ENCODE measurements around the gene HTR2B.
A peak's percentile ranks its signal among the peaks of the same experiment; 100 is the strongest.

Gene HTR2B

DNA sequence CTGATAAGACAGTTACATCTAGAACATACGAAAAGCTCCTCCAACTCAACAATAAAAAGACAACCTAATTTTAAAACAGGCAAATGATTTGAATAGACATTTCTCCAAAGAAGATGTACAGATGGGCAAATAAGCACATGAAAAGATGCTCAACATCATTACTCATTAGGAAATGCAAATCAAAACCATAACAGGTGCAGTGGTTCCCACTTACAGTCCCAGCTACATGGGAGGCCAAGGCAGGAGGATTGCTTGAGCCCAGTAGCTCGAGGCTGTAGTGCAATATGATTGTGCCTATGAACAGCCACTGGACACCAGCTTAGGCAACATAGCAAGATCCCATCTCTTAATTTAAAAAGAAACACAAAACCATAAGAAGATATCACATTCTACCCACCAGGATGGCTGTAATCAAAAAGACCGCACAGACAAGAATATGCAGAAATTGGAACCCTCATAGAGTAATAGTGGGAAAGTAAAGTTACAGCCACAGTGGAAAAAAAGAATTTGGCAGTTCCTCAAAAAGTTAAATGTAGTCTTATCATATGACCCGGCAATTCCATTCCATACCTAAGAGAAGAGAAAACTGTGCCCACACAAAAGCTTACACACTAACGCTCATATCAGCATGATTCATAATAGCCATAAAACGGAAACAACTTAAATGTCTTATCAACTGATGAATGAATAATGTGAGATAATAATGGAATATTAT is 43.1 kb upstream of the HTR2B start:
- no peak overlapping the region for H3K4me3 ChIP-seq (ENCODE audit: low read length)
- DNase-seq (ENCODE audit: low read depth), result no peak
- TF ChIP-seq, protein P1, sequence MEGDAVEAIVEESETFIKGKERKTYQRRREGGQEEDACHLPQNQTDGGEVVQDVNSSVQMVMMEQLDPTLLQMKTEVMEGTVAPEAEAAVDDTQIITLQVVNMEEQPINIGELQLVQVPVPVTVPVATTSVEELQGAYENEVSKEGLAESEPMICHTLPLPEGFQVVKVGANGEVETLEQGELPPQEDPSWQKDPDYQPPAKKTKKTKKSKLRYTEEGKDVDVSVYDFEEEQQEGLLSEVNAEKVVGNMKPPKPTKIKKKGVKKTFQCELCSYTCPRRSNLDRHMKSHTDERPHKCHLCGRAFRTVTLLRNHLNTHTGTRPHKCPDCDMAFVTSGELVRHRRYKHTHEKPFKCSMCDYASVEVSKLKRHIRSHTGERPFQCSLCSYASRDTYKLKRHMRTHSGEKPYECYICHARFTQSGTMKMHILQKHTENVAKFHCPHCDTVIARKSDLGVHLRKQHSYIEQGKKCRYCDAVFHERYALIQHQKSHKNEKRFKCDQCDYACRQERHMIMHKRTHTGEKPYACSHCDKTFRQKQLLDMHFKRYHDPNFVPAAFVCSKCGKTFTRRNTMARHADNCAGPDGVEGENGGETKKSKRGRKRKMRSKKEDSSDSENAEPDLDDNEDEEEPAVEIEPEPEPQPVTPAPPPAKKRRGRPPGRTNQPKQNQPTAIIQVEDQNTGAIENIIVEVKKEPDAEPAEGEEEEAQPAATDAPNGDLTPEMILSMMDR (conservative IDR thresholded peaks at IDR 0.05; ENCODE audit: low read depth, low read length), result no peak

GRCh38 chr2:231163414-231164095 is 38.7 kb upstream of the HTR2B start:
- DNase-seq (ENCODE audit: low read depth), result no peak
- H3K4me3 ChIP-seq (ENCODE audit: low read length), result no peak overlapping the region
- TF ChIP-seq, protein P1 (conservative IDR thresholded peaks at IDR 0.05; ENCODE audit: low read depth, low read length), result no peak

- H3K4me3 ChIP-seq (ENCODE audit: low read length), result no peak overlapping the region
- no peak for DNase-seq (ENCODE audit: low read depth)
- TF ChIP-seq, protein P1 (conservative IDR thresholded peaks at IDR 0.05; ENCODE audit: low read depth, low read length), result no peak
Measured at GRCh38 chr2:231163011-231163410, 38.2 kb upstream of the HTR2B start.

DNA sequence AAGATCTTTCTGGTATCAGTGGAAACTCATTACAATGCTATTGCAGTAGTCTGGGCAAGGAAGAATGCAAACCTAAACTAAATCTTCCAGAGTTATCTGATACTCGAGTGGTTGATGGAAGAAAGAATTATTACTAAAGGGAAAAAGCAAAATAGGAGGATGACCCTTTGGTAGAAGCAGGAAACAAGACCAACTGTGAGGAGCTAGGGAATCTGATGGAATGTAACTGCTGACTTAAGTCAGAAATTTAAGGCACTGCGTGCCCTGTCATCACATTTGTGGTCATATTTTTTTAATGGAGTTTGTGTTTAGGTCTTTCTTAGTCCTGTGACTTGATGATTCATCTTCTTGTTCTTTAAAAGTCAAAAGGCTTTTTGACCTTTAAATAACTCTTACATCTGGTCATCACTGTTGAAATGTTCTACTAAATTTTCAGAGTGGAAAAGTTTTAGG is 37.1 kb upstream of the HTR2B start:
- TF ChIP-seq, protein P1 (conservative IDR thresholded peaks at IDR 0.05; ENCODE audit: low read depth, low read length), result no peak
- DNase-seq (ENCODE audit: low read depth), result peak; percentile 89
- H3K4me3 ChIP-seq (ENCODE audit: low read length), result no peak overlapping the region

DNA sequence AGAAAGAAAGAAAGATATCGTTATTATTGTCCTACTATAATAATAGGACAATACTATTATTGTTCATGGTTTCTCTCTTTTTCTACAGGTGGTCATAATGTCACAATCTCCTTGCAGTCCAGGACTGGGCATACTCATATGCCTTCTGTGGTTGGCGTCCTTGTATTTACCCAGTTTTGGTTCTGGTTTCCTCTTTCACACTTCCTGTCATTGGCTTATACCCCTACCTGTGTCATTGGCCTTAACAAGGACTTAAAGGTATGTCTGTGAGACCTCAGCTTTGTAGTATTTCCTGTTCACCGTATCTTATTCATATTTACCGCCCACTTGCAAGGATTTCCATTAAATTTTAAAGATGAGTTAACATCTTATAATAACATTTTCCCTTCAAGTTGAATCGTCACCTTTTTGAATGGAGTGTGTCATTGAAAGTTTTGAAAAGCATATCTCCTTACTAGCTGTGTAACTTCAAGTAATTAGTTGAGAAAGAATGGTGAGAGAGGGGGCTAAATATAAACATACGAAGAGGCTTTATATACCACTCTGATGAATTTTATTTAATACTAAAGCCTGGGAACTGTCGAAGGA is 36.5 kb upstream of the HTR2B start:
- no peak for DNase-seq (ENCODE audit: low read depth)
- H3K4me3 ChIP-seq (ENCODE audit: low read length), result no peak overlapping the region
- TF ChIP-seq, protein P1 (conservative IDR thresholded peaks at IDR 0.05; ENCODE audit: low read depth, low read length), result no peak

- TF ChIP-seq, protein P1 (conservative IDR thresholded peaks at IDR 0.05; ENCODE audit: low read depth, low read length), result no peak
- H3K4me3 ChIP-seq (ENCODE audit: low read length), result no peak overlapping the region
- DNase-seq (ENCODE audit: low read depth), result no peak
Measured at GRCh38 chr2:231160701-231161100, 35.9 kb upstream of the HTR2B start.
